GM18505 (cell line): ENCODE data around the gene CGB3.
"Not testable (repeated sequence)": the region's sequence is repeated elsewhere in the genome, so short reads cannot be mapped to it uniquely, and the experiment has no call there.

Source experiments
- ATAC-seq: cut with Tn5 transposase; IDR thresholded peaks from one replicate; pipeline ENCODE4 v1.9.1; 2021; ENCODE audit not compliant: unreplicated experiment
- POLR2A ChIP-seq: IDR thresholded peaks from 4 replicates; pipeline ENCODE4 v1.6.1; 2011; ENCODE audit warnings: borderline replicate concordance; ENCODE audit not compliant: insufficient read depth, insufficient read length; ENCODE audit errors: extremely low read depth

The CGB3 gene

GRCh38 chr19:49056101-49056901, 32.2 kb upstream of the CGB3 start:
- no peak for ATAC-seq
- TF ChIP-seq POLR2A: no peak

GRCh38 chr19:49050376-49051033, 26.4 kb upstream of the CGB3 start:
- not testable (repeated sequence) for ATAC-seq

GRCh38 chr19:49049834-49050233, 25.7 kb upstream of the CGB3 start:
- not testable (repeated sequence) for ATAC-seq

- not testable (repeated sequence) for ATAC-seq
Measured at GRCh38 chr19:49049011-49049410, 24.9 kb upstream of the CGB3 start, which contains the start of gene CGB8. Gene CGB8 (minus strand): TSS chr19:49049111. CDS start chr19:49048739, 372 bp downstream.

- not testable (repeated sequence) for ATAC-seq
Measured at GRCh38 chr19:49043548-49043947, 19.4 kb upstream of the CGB3 start, which contains the start of gene CGB5. Gene CGB5 (plus strand): TSS chr19:49043848. CDS start chr19:49044210, 362 bp downstream.

- not testable (repeated sequence) for ATAC-seq
Measured at GRCh38 chr19:49042666-49043065, 18.5 kb upstream of the CGB3 start.

- no peak for TF ChIP-seq POLR2A
- ATAC-seq: no peak
Measured at GRCh38 chr19:49042177-49042576, 18.0 kb upstream of the CGB3 start.

GRCh38 chr19:49039736-49040135, 15.6 kb upstream of the CGB3 start:
- ATAC-seq: not testable (repeated sequence)

GRCh38 chr19:49038557-49039276, 14.6 kb upstream of the CGB3 start:
- ATAC-seq: not testable (repeated sequence)

GRCh38 chr19:49038111-49038510, 14.0 kb upstream of the CGB3 start:
- not testable (repeated sequence) for ATAC-seq

- not testable (repeated sequence) for ATAC-seq
Measured at GRCh38 chr19:49036815-49037214, 12.7 kb upstream of the CGB3 start, which contains the start of gene CGB1. Gene CGB1 (minus strand): TSS chr19:49036895. CDS start chr19:49036711, 184 bp downstream.

GRCh38 chr19:49031642-49032301, 7.6 kb upstream of the CGB3 start, which contains the start of gene CGB2:
Gene CGB2 (plus strand): TSS chr19:49031890. CDS start chr19:49032096, 206 bp downstream.
- not testable (repeated sequence) for ATAC-seq

- not testable (repeated sequence) for ATAC-seq
Measured at GRCh38 chr19:49030323-49030722, 6.2 kb upstream of the CGB3 start.

GRCh38 chr19:49029749-49030148, 5.6 kb upstream of the CGB3 start:
- ATAC-seq: not testable (repeated sequence)

GRCh38 chr19:49028686-49029085, 4.6 kb upstream of the CGB3 start:
- not testable (repeated sequence) for ATAC-seq

GRCh38 chr19:49025599-49025998, 1.5 kb upstream of the CGB3 start:
- ATAC-seq: not testable (repeated sequence)

- not testable (repeated sequence) for ATAC-seq
Measured at GRCh38 chr19:49025088-49025487, 955 bp upstream of the CGB3 start.
